HEK293 (cell line): Measurements from ENCODE around the gene LBX1.

ENCODE experiments used
- GLI4 ChIP-seq: fragments of 450-650 bp; formaldehyde crosslinking; IDR thresholded peaks from 2 replicates; pipeline ENCODE4 v1.5.1; 2016; ENCODE audit warnings: missing biosample characterization, missing genetic modification characterization
- OVOL3 ChIP-seq: fragments of 450-650 bp; formaldehyde crosslinking; IDR thresholded peaks from 2 replicates; pipeline ENCODE4 v1.5.1; 2016; ENCODE audit warnings: missing biosample characterization, missing genetic modification characterization
- PBX3 ChIP-seq: sonication (generic); formaldehyde crosslinking; IDR thresholded peaks from 2 replicates; pipeline ENCODE4 v1.8.1; 2022; ENCODE audit warnings: mild to moderate bottlenecking, moderate library complexity, missing genetic modification reagents
- SCRT1 ChIP-seq: fragments of 450-650 bp; formaldehyde crosslinking; IDR thresholded peaks from 2 replicates; pipeline ENCODE4 v1.5.1; 2016; ENCODE audit warnings: missing biosample characterization, missing genetic modification characterization, borderline replicate concordance
- ZBTB7A ChIP-seq: fragments of 450-650 bp; formaldehyde crosslinking; IDR thresholded peaks from 2 replicates; pipeline ENCODE4 v1.5.1; 2016; ENCODE audit warnings: low read depth, missing biosample characterization, missing genetic modification characterization
- ZNF132 ChIP-seq: fragments of 450-650 bp; formaldehyde crosslinking; IDR thresholded peaks from 2 replicates; pipeline ENCODE4 v1.5.1; 2017; ENCODE audit warnings: missing biosample characterization, missing genetic modification characterization, borderline replicate concordance
- ZNF133 ChIP-seq: fragments of 450-650 bp; formaldehyde crosslinking; IDR thresholded peaks from 2 replicates; pipeline ENCODE4 v1.5.1; 2016; ENCODE audit warnings: missing biosample characterization, missing genetic modification characterization
- ZNF16 ChIP-seq: fragments of 450-650 bp; formaldehyde crosslinking; IDR thresholded peaks from 2 replicates; pipeline ENCODE4 v1.5.1; 2016; ENCODE audit warnings: low read depth, missing biosample characterization, missing genetic modification characterization
- ZNF169 ChIP-seq: fragments of 450-650 bp; formaldehyde crosslinking; IDR thresholded peaks from 2 replicates; pipeline ENCODE4 v1.5.1; 2016; ENCODE audit warnings: missing biosample characterization, missing genetic modification characterization
- ZNF239 ChIP-seq: fragments of 450-650 bp; formaldehyde crosslinking; IDR thresholded peaks from 2 replicates; pipeline ENCODE4 v1.5.1; 2016; ENCODE audit warnings: missing biosample characterization, missing genetic modification characterization
- ZNF274 ChIP-seq, 2 experiments: fragments of 200-500 bp in 1 of 2; fragments of 450-650 bp in 1 of 2; sonication (Bioruptor generic) in 1 of 2; formaldehyde crosslinking in 1 of 2; IDR thresholded peaks; 2 replicates each; pipeline versions ENCODE4 v1.5.1 to v1.6.1; 2014 to 2016; ENCODE audit warnings: borderline replicate concordance in 1 of 2, inconsistent platforms in 1 of 2, low read length in 1 of 2, missing biosample characterization in 1 of 2, missing genetic modification characterization in 1 of 2
- ZNF280C ChIP-seq: fragments of 450-650 bp; formaldehyde crosslinking; IDR thresholded peaks from 2 replicates; pipeline ENCODE4 v1.5.1; 2016; ENCODE audit warnings: missing biosample characterization, missing genetic modification characterization
- ZNF366 ChIP-seq: fragments of 450-650 bp; formaldehyde crosslinking; conservative IDR thresholded peaks from 2 replicates; pipeline ENCODE4 v1.5.1; 2016; ENCODE audit warnings: missing biosample characterization, missing genetic modification characterization
- ZNF426 ChIP-seq: fragments of 450-650 bp; formaldehyde crosslinking; IDR thresholded peaks from 2 replicates; pipeline ENCODE4 v1.5.1; 2017; ENCODE audit warnings: missing biosample characterization, missing genetic modification characterization, mild to moderate bottlenecking, inconsistent platforms, moderate library complexity
- ZNF433 ChIP-seq: fragments of 450-650 bp; formaldehyde crosslinking; IDR thresholded peaks from 2 replicates; pipeline ENCODE4 v1.5.1; 2016; ENCODE audit warnings: missing biosample characterization, missing genetic modification characterization, low read depth
- ZNF513 ChIP-seq: fragments of 450-650 bp; IDR thresholded peaks from 2 replicates; pipeline ENCODE4 v1.5.1; 2018; ENCODE audit warnings: missing biosample characterization, missing genetic modification characterization
- ZNF530 ChIP-seq: fragments of 450-650 bp; formaldehyde crosslinking; IDR thresholded peaks from 2 replicates; pipeline ENCODE4 v1.5.1; 2016; ENCODE audit warnings: low read depth, missing biosample characterization, missing genetic modification characterization
- ZNF623 ChIP-seq: fragments of 450-650 bp; formaldehyde crosslinking; IDR thresholded peaks from 2 replicates; pipeline ENCODE4 v1.5.1; 2016; ENCODE audit warnings: missing biosample characterization, missing genetic modification characterization
- ZNF701 ChIP-seq: fragments of 450-650 bp; formaldehyde crosslinking; IDR thresholded peaks from 2 replicates; pipeline ENCODE4 v1.5.1; 2016; ENCODE audit warnings: missing biosample characterization, missing genetic modification characterization
- ZSCAN18 ChIP-seq: fragments of 450-650 bp; formaldehyde crosslinking; IDR thresholded peaks from 2 replicates; pipeline ENCODE4 v1.5.1; 2016; ENCODE audit warnings: missing biosample characterization, missing genetic modification characterization
- TF ChIP-seq, protein P1 (sequence below): fragments of 450-650 bp; formaldehyde crosslinking; IDR thresholded peaks from 2 replicates; pipeline ENCODE4 v1.5.1; 2016; ENCODE audit warnings: missing biosample characterization, missing genetic modification characterization, borderline replicate concordance
- TF ChIP-seq, protein P2 (sequence below): fragments of 450-650 bp; formaldehyde crosslinking; IDR thresholded peaks from 2 replicates; pipeline ENCODE4 v1.5.1; 2016; ENCODE audit warnings: missing biosample characterization, missing genetic modification characterization
- TF ChIP-seq, protein P3 (sequence below): fragments of 450-650 bp; formaldehyde crosslinking; IDR thresholded peaks from 2 replicates; pipeline ENCODE4 v1.5.1; 2016; ENCODE audit warnings: missing biosample characterization, missing genetic modification characterization, low read depth

LBX1 gene

DNA sequence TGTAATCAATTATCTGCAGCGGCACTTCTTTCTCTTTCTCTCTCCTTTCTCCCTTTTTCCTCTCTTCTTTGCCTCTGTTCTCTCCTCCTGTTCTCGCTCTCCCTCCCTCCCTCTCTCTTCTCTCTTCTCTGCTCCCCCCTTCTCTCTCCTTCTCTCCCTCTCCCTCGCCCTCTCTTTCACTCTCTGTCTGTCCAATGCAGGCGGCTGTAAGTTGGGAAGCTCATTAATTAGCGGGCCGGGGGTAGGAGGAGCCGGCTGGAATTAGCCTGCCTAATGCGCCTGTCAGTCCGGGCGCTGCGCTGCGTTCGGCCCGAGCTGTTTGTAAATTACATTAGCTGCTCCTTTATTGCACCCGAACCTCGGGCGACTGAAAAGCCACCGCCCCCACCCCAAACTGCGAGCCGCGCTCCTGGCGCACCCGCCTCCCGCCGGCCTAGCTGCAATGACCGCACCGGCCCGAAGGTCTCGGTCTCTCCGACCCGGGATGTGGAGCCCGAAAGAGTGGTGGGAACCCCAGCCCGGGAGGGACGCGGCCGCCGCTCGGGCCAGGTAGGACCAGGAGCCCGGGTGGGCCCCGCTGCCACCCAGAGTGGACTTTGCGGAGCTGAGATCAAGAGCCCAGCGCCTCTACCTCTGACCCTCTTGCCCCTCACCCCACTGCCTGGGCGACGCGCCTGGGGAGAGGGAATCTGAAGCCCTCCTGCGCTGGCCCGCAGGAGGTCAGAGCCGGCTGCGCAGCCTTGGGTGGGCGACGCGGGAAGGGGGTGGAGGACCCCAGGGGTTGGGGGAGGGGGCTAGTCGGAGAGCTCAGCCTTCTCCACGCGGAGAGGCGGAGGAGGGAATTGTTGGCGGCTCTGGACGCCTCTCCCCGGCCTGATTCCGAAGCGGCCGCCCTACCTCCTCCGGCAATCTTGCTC lies at the start of gene LBX1 (continued):
- TF ChIP-seq ZNF132 (tag by site-specific recombination): no peak
- TF ChIP-seq ZNF16: no peak
- TF ChIP-seq ZNF239 (tag by site-specific recombination): no peak
- TF ChIP-seq, protein P1, sequence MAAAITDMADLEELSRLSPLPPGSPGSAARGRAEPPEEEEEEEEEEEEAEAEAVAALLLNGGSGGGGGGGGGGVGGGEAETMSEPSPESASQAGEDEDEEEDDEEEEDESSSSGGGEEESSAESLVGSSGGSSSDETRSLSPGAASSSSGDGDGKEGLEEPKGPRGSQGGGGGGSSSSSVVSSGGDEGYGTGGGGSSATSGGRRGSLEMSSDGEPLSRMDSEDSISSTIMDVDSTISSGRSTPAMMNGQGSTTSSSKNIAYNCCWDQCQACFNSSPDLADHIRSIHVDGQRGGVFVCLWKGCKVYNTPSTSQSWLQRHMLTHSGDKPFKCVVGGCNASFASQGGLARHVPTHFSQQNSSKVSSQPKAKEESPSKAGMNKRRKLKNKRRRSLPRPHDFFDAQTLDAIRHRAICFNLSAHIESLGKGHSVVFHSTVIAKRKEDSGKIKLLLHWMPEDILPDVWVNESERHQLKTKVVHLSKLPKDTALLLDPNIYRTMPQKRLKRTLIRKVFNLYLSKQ (tag by site-specific recombination): no peak
- TF ChIP-seq ZNF701: peak; percentile 85; the same call in 1 of the 2 replicates
- peak; percentile 75; the same call in 1 of the 2 replicates for TF ChIP-seq ZBTB7A (tag by site-specific recombination)
- peak; percentile 99 for TF ChIP-seq ZNF366 (tag by site-specific recombination)
- TF ChIP-seq PBX3 (CRISPR knock-in tag): no peak
- TF ChIP-seq, protein P2, sequence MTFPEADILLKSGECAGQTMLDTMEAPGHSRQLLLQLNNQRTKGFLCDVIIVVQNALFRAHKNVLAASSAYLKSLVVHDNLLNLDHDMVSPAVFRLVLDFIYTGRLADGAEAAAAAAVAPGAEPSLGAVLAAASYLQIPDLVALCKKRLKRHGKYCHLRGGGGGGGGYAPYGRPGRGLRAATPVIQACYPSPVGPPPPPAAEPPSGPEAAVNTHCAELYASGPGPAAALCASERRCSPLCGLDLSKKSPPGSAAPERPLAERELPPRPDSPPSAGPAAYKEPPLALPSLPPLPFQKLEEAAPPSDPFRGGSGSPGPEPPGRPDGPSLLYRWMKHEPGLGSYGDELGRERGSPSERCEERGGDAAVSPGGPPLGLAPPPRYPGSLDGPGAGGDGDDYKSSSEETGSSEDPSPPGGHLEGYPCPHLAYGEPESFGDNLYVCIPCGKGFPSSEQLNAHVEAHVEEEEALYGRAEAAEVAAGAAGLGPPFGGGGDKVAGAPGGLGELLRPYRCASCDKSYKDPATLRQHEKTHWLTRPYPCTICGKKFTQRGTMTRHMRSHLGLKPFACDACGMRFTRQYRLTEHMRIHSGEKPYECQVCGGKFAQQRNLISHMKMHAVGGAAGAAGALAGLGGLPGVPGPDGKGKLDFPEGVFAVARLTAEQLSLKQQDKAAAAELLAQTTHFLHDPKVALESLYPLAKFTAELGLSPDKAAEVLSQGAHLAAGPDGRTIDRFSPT (tag by site-specific recombination): no peak; the same call in none of the 2 replicates
- no peak for TF ChIP-seq ZNF274 (IDR thresholded peaks at IDR 0.05; ENCODE audit: low read length)
- no peak for TF ChIP-seq ZNF274 (tag by site-specific recombination; IDR thresholded peaks at IDR 0.05; ENCODE audit: borderline replicate concordance)
- no peak for TF ChIP-seq ZNF530 (tag by site-specific recombination)
- 0 out of 2 replicates have a peak, but pooled peaks have one; percentile 39 for TF ChIP-seq GLI4 (tag by site-specific recombination)
- 0 out of 2 replicates have a peak, but pooled peaks have one; percentile 61 for TF ChIP-seq ZSCAN18
- TF ChIP-seq OVOL3 (tag by site-specific recombination): 0 out of 2 replicates have a peak, but pooled peaks have one; percentile 38
- no peak for TF ChIP-seq ZNF133
- TF ChIP-seq, protein P3, sequence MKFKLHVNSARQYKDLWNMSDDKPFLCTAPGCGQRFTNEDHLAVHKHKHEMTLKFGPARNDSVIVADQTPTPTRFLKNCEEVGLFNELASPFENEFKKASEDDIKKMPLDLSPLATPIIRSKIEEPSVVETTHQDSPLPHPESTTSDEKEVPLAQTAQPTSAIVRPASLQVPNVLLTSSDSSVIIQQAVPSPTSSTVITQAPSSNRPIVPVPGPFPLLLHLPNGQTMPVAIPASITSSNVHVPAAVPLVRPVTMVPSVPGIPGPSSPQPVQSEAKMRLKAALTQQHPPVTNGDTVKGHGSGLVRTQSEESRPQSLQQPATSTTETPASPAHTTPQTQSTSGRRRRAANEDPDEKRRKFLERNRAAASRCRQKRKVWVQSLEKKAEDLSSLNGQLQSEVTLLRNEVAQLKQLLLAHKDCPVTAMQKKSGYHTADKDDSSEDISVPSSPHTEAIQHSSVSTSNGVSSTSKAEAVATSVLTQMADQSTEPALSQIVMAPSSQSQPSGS (tag by site-specific recombination): no peak
- TF ChIP-seq ZNF433 (tag by site-specific recombination): 0 out of 2 replicates have a peak, but pooled peaks have one; percentile 9
- no peak for TF ChIP-seq ZNF623 (tag by site-specific recombination)
- no peak for TF ChIP-seq ZNF280C (tag by site-specific recombination)
- no peak for TF ChIP-seq SCRT1
- no peak for TF ChIP-seq ZNF426 (tag by site-specific recombination)
- TF ChIP-seq ZNF169: peak; percentile 82; the same call in 1 of the 2 replicates
- no peak for TF ChIP-seq ZNF513
